HK-2 (cell line): Measurements from ENCODE around the gene SRSF7.
"Not testable (repeated sequence)": the region's sequence is repeated elsewhere in the genome, so short reads cannot be mapped to it uniquely, and the experiment has no call there.

Experiments used
- DNase-seq: peaks from one replicate; pipeline ENCODE4 v3.0.0-alpha.2; 2018; ENCODE audit not compliant: unreplicated experiment

Gene SRSF7

GRCh38 chr2:38754049-38754448, 2.9 kb upstream of the SRSF7 start:
- DNase-seq = no peak

DNA sequence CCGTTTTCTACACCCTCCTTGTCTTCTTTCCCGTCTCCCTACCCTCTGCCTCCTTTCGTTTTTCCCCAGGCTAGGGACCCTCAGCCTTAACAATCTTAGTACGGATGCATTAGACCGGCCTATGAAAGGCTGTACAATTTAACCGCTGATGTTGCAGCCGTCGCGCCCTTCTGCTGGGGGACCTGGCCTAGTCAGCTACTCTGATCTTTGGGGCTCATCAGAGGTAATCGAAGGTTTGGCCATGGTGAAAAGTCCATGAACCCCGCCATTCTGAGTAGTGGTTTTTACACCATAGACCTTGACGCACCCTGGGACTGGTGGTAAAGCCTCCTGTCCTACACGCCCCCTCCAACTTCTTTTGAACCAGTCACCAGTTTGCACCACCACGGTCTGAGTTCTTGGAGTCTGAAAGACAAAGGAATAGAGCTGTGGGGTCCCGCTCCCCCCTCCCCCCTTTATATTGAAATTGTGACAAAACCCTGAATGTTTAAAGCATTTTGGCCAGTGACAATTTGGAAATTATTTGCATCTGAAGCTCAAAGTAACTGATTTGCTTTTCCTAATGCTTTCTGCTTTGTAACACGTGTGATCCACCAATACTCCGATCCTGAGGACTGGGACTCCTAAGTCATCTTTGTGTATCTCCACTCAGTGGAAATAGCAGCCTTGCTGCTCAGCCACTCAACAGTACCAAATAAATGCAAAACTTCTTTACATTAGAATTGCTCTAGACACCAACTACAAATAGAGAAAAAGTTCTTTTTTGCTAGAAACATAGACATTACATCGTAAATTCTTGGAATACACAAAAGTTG, 642 bp upstream of the SRSF7 start:
- DNase-seq = no peak

DNA sequence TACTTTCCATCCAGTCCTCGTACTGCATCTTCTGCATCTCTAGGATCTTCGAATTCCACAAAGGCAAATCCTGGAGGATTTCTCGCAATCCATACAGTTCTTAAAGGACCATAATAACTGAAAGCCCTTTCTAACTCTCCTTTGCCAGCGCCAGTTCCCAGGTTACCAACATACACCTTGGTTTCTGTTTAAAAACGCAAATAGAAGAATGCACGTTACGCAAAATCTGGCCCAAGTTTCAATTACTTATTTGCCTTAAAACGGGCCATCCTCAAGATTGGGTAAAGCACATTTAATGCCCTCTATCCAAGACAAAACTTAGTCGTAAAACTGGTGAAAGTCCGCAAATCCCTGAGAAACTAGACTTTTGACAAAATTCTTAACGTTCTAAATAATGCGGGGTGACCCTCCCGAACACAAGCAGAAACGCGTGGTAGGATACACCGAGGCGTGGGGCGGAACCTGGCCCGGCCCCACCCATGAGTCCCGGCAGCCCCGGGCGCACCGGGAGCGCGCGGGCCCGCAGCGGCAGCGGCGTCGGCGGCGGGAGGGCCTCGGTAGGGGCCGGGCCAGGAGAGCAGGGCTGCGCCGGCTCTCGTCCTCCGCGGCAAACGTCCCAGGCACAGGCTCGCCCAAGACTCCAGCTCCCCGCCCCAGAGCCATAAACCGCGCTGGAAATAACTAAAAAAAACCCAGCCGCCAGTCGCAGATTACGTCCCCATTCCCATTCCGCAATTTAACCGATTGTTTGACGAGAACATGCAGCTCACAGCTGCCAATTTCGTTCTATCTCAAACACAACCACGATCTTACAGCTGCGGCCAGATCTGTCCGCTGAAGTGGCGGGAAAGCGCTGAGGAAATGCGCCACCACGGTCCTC, 910 bp downstream of the SRSF7 start:
- no peak for DNase-seq

- no peak for DNase-seq
Measured at GRCh38 chr2:38748943-38749804, 2.0 kb downstream of the SRSF7 start.

DNA sequence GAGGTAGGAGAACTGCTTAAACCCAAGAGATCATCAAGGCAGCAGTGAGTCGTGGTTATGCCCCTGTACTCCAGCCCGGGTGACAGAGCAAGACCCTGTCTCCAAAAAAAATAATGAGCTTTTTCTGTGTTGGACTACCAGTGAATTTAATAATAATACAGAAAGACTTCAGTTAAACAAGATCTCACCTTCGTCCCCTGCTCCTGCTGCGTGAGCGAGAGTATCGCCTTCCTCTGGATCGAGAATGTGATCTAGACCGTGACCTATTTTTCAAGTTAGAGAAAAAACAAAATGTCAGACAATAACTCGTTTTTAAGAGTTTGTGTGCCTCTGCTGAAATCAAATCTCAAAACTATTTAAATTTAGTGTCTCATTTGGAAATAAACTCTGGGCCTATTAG, 2.8 kb downstream of the SRSF7 start:
- DNase-seq = no peak

- DNase-seq = no peak
Measured at GRCh38 chr2:38747819-38748218, 3.3 kb downstream of the SRSF7 start.

- DNase-seq = no peak
Measured at GRCh38 chr2:38747007-38747424, 4.1 kb downstream of the SRSF7 start.

DNA sequence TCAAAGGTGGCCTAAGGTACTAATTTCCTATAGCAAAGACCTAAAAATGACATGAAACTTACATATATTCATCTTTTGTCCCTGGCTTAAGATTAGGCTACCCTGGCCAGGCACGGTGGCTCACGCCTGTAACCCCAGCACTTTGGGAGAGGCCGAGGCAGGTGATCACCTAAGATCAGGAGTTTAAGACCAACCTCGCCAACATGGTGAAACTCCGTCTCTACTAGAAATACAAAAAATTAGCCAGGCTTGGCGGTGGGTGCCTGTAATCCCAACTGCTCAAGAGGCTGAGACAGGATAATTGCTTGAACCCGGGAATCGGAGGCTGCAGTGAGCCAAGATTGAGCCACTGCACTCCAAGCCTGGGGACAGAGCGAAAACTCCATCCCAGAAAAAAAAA, 5.9 kb downstream of the SRSF7 start:
- DNase-seq = no peak

DNA sequence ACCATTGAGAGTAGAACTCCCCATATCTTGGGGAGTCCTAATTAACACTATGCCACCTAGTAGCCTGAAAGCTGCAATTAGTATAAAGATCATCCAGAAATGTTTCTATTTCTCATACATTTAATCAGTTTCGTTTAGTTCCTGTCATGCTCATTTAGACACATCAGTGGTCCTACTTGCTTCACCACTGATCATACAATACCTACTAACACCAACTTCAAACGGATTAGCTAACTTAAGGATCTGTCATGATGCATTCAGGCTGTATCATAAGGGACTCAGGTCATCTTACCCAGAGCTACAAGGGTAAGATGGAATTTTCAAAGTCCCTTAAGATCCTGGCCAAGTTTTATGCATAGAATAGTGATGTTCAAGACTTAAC, 6.8 kb downstream of the SRSF7 start:
- DNase-seq = no peak

DNA sequence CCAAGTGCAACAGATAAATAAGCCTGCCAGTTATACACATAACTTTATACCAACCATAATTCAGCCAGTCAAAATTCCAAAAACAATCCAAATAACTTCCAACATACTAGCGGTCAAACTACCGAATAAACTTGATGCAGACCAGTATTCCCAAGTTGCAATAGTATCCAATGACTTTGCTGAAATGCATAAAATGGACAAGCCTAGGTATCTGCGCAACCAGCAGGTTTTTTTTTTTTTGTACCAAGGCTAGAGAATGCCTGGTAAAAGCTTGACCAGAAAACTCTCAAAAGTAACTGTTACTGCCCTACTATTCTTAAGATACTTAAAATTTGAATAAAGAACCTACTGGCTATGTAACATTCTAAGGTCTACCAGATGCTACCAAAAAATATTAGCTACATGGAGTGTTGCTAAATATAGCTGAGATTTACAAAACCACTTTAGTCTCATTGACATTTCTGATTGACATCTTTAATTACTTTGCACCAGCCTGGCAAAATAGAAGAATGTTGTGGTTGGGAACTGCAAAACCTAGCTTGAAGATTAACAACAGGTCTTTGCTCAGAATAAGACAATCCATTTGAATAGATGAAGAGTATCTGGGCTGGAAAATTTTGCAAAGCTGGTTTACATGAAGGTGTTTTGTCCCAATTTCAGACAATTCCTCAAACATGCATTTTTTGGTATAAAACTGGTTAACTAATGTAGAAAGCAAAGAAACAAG, 7.3 kb downstream of the SRSF7 start:
- DNase-seq = no peak

GRCh38 chr2:38742797-38743559, 8.2 kb downstream of the SRSF7 start:
- no peak for DNase-seq

- no peak for DNase-seq
Measured at GRCh38 chr2:38740851-38741731, 10.1 kb downstream of the SRSF7 start.

GRCh38 chr2:38739524-38739923, 11.6 kb downstream of the SRSF7 start:
- DNase-seq = no peak

- no peak for DNase-seq
Measured at GRCh38 chr2:38737925-38738324, 13.2 kb downstream of the SRSF7 start.

DNA sequence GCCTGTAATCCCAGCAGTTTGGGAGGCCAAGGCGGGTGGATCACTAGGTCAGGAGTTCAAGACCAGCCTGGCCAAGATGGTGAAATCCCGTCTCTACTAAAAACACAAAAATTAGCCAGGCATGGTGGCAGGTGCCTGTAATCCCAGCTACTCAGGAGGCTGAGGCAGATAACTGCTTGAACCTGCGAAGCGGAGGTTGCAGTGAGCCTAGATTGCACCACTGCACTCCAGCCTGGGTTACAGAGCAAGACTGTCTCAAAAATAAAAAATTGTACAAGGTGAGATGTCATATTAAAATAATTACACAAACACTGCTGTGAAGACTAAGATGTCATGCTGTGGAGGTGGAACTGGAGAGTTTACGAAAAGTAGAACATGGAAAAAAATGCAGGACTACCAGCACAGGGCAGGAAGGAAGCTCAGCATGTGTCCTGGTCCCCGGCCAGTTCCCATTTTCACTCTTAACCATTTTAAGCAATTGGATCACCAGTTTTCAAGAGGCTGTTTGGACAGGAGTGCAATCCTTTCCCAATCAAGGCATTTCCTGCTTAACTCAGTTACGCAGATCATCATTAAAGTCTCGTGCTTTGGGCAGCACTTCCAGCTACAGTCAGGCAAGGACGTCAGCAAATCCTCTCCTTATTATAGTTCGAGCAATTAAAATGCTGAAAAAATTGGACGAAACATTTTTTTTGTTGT, 14.0 kb downstream of the SRSF7 start:
- DNase-seq = not testable (repeated sequence)

DNA sequence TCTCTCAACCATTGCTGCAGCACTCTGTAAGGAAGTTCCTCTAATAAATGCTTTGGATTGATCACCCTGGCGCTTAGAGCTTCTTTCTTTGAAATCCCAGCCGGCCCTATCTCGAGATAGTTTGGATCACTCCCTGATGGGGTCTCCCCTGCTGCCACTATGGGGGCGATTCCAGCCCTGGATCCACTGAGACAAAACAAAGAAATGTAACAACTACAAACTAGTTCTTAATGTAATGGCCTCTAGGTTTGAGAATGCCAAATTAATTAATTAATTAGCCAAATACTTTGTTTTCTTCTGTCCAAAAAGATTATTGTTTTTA, 15.2 kb downstream of the SRSF7 start:
- DNase-seq = no peak

GRCh38 chr2:38734299-38735058, 16.7 kb downstream of the SRSF7 start:
- no peak for DNase-seq

DNA sequence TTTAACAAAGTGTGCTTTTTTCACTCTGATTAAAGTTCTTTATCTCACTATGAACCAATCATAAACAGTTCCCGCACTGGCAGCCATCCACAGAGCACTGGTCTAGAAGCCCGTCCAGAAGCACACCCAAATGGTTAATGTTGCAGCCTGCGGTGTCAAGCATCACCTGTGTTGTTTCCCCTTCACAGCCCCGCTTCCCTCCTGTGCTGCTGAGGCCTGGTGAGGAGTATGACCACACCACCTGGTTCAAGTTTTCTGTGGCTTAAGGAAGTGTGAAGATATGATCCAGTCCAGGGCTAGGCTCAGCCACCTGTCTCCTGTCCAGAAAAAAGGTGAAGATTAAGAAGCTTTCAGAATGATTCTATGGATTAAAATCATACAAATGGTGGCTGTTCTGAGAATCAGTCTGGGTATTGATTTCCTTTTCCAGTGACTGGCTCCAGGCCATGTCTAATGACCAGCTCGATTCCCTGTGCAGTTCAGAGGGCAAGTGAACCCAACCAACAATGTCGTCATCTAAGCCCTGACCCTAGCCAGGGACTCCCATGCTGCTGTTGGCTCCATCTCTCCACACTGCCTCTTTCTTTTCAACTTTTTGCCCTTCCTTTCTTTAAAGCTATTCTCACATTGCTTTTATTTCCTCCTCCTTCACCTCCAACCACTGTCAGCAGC, 17.7 kb downstream of the SRSF7 start:
- DNase-seq = no peak
